Chondrocyte (in vitro differentiated cells): ENCODE data around the gene SERPINE1. TPM values are rescaled to one million over a fixed set of nuclear protein-coding genes. Genes with fewer than 3 reads are reported as not detected.
A peak's percentile ranks its signal among the peaks of the same experiment; 100 is the strongest.
"Not testable (repeated sequence)": the region's sequence is repeated elsewhere in the genome, so short reads cannot be mapped to it uniquely, and the experiment has no call there.

Experiments
- DNase-seq: peaks from one replicate; pipeline ENCODE4 v3.0.0; 2021; ENCODE audit warnings: mixed read lengths, low spot score
- H3K27ac Mint-ChIP-seq: one replicate; pipeline ENCODE4 v1.8.0; 2021; ENCODE audit warnings: mild to moderate bottlenecking, moderate library complexity, mixed read lengths; ENCODE audit not compliant: unreplicated experiment
- H3K27me3 Mint-ChIP-seq: 2 replicates; pipeline ENCODE4 v1.8.0; 2021; ENCODE audit warnings: low read depth, mixed read lengths
- H3K36me3 Mint-ChIP-seq: 2 replicates; pipeline ENCODE4 v1.8.0; 2021; ENCODE audit warnings: low read depth, mixed read lengths
- H3K4me1 Mint-ChIP-seq: 2 replicates; pipeline ENCODE4 v1.8.0; 2021; ENCODE audit warnings: low read depth, mild to moderate bottlenecking, mixed read lengths
- H3K4me3 Mint-ChIP-seq: one replicate; pipeline ENCODE4 v1.8.0; 2021; ENCODE audit warnings: mild to moderate bottlenecking, moderate library complexity, mixed read lengths; ENCODE audit not compliant: unreplicated experiment
- H3K9me3 Mint-ChIP-seq: 2 replicates; pipeline ENCODE4 v1.8.0; 2021; ENCODE audit warnings: low read depth, mixed read lengths
- CTCF ChIP-seq: fragments of 200-600 bp; sonication (generic); IDR thresholded peaks from 2 replicates; pipeline ENCODE4 v1.5.0; 2021; ENCODE audit warnings: antibody characterized with exemption, mild to moderate bottlenecking, moderate library complexity
- total RNA-seq: library from RNA; stranded (reverse); gene quantifications from 3 replicates; pipeline ENCODE4 v1.2.1, GENCODE V29; 2021

The SERPINE1 gene
- total RNA-seq, 1 donor from 2014 or later = 1,180 TPM

- Mint-ChIP-seq H3K27me3 (no peaks in the 10 kb centered on the region), H3K27ac (peak overlapping the region; percentile 83), H3K4me1 (peaks cover 65% of the 10 kb centered on the region), H3K36me3 (no peaks in the 10 kb centered on the region), H3K4me3 (no peak overlapping the region), H3K9me3 (no peaks in the 10 kb centered on the region)
- TF ChIP-seq CTCF = no peak
- DNase-seq = no peak
Measured at GRCh38 chr7:101109368-101109767, 17.5 kb upstream of the SERPINE1 start.

- no peak for TF ChIP-seq CTCF
- DNase-seq = no peak
- Mint-ChIP-seq H3K4me1 (peaks cover 65% of the 10 kb centered on the region), H3K4me3 (no peak overlapping the region), H3K27ac (peak overlapping the region; percentile 94), H3K36me3 (no peaks in the 10 kb centered on the region), H3K9me3 (no peaks in the 10 kb centered on the region), H3K27me3 (no peaks in the 10 kb centered on the region)
Measured at GRCh38 chr7:101111261-101111660, 15.6 kb upstream of the SERPINE1 start.

- no peaks in the 10 kb centered on the region for H3K27me3 Mint-ChIP-seq
- no peaks in the 10 kb centered on the region for H3K36me3 Mint-ChIP-seq
- DNase-seq = peak; percentile 95
- peaks cover 75% of the 10 kb centered on the region for H3K4me1 Mint-ChIP-seq
- peak overlapping the region; percentile 94 for H3K27ac Mint-ChIP-seq
- peak overlapping the region; percentile 31 for H3K4me3 Mint-ChIP-seq
- no peaks in the 10 kb centered on the region for H3K9me3 Mint-ChIP-seq
- no peak for TF ChIP-seq CTCF
Measured at GRCh38 chr7:101112233-101112632, 14.7 kb upstream of the SERPINE1 start.

- not testable (repeated sequence) for H3K4me3 Mint-ChIP-seq, H3K27me3 Mint-ChIP-seq, DNase-seq, H3K9me3 Mint-ChIP-seq, H3K36me3 Mint-ChIP-seq
- Mint-ChIP-seq H3K4me1 (peaks cover 78% of the 10 kb centered on the region), H3K27ac (peak overlapping the region; percentile 94)
Measured at GRCh38 chr7:101113140-101113539, 13.8 kb upstream of the SERPINE1 start.

- Mint-ChIP-seq H3K4me3 (no peak overlapping the region), H3K36me3 (no peaks in the 10 kb centered on the region), H3K4me1 (peaks cover 78% of the 10 kb centered on the region), H3K9me3 (no peaks in the 10 kb centered on the region), H3K27me3 (no peaks in the 10 kb centered on the region), H3K27ac (peak overlapping the region; percentile 22)
- TF ChIP-seq CTCF = no peak
- no peak for DNase-seq
Measured at GRCh38 chr7:101113836-101114235, 13.1 kb upstream of the SERPINE1 start.

GRCh38 chr7:101114492-101114891 is 12.4 kb upstream of the SERPINE1 start:
- H3K9me3 Mint-ChIP-seq = no peaks in the 10 kb centered on the region

More at GRCh38 chr7:101114492-101114891, 12.4 kb upstream of the SERPINE1 start:
- TF ChIP-seq CTCF = no peak
- H3K27ac Mint-ChIP-seq = peak overlapping the region; percentile 95
- peaks cover 77% of the 10 kb centered on the region for H3K4me1 Mint-ChIP-seq
- H3K4me3 Mint-ChIP-seq = no peak overlapping the region
- no peaks in the 10 kb centered on the region for H3K27me3 Mint-ChIP-seq
- DNase-seq = no peak
- H3K36me3 Mint-ChIP-seq = no peaks in the 10 kb centered on the region
